Tibial nerve (tissue), 4 donors: ENCODE data around the gene KCNH1.

Source experiments
- CTCF ChIP-seq, 5 experiments: fragments of 200-600 bp in 3 of 5; fragments of 450-650 bp in 2 of 5; sonication (generic) in 3 of 5; IDR thresholded peaks; one replicate each; pipeline ENCODE4 v1.5.1; 2016 to 2019; ENCODE audit warnings: antibody characterized with exemption in 5 of 5, mild to moderate bottlenecking in 3 of 5, moderate library complexity in 2 of 5
- EP300 ChIP-seq, 2 donors: sonication (generic); formaldehyde crosslinking; IDR thresholded peaks; one replicate each; pipeline ENCODE4 v1.6.1; 2017; ENCODE audit warnings: antibody characterized with exemption in 2 of 2, mild to moderate bottlenecking in 1 of 2
- POLR2A ChIP-seq, 2 donors: fragments of 450-650 bp; IDR thresholded peaks; one replicate each; pipeline ENCODE4 v1.6.1; 2017; ENCODE audit warnings: antibody characterized with exemption in 2 of 2, mild to moderate bottlenecking in 2 of 2, moderate library complexity in 2 of 2

GRCh38 chr1:210786546-210786945 is 347.4 kb downstream of the KCNH1 start:
- TF ChIP-seq POLR2A (IDR thresholded peaks at IDR 0.05) = no peak
- TF ChIP-seq EP300 (IDR thresholded peaks at IDR 0.05) = no peak
- no peak for TF ChIP-seq CTCF (IDR thresholded peaks at IDR 0.05)
